ENCODE data around the gene ARHGAP27. TPM values are rescaled to one million over a fixed set of nuclear protein-coding genes. Genes with fewer than 3 reads are reported as not detected.
A peak's percentile ranks its signal among the peaks of the same experiment; 100 is the strongest.

Gene ARHGAP27
- total RNA-seq, 1 donor from 2014 or later: 26.8 TPM

- Mint-ChIP-seq H3K9me3 (no peaks in the 10 kb centered on the region), H3K27me3 (peaks cover 3% of the 10 kb centered on the region), H3K27ac (no peak overlapping the region), H3K4me1 (ENCODE audit: unreplicated experiment) (peaks cover 10% of the 10 kb centered on the region), H3K4me3 (no peak overlapping the region), H3K36me3 (no peaks in the 10 kb centered on the region)
- no peak for DNase-seq (ENCODE audit: extremely low spot score, unreplicated experiment)
- TF ChIP-seq, protein P1, sequence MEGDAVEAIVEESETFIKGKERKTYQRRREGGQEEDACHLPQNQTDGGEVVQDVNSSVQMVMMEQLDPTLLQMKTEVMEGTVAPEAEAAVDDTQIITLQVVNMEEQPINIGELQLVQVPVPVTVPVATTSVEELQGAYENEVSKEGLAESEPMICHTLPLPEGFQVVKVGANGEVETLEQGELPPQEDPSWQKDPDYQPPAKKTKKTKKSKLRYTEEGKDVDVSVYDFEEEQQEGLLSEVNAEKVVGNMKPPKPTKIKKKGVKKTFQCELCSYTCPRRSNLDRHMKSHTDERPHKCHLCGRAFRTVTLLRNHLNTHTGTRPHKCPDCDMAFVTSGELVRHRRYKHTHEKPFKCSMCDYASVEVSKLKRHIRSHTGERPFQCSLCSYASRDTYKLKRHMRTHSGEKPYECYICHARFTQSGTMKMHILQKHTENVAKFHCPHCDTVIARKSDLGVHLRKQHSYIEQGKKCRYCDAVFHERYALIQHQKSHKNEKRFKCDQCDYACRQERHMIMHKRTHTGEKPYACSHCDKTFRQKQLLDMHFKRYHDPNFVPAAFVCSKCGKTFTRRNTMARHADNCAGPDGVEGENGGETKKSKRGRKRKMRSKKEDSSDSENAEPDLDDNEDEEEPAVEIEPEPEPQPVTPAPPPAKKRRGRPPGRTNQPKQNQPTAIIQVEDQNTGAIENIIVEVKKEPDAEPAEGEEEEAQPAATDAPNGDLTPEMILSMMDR (conservative IDR thresholded peaks at IDR 0.05): no peak
Observed at GRCh38 chr17:45437465-45438283, 5.0 kb upstream of the ARHGAP27 start.

DNA sequence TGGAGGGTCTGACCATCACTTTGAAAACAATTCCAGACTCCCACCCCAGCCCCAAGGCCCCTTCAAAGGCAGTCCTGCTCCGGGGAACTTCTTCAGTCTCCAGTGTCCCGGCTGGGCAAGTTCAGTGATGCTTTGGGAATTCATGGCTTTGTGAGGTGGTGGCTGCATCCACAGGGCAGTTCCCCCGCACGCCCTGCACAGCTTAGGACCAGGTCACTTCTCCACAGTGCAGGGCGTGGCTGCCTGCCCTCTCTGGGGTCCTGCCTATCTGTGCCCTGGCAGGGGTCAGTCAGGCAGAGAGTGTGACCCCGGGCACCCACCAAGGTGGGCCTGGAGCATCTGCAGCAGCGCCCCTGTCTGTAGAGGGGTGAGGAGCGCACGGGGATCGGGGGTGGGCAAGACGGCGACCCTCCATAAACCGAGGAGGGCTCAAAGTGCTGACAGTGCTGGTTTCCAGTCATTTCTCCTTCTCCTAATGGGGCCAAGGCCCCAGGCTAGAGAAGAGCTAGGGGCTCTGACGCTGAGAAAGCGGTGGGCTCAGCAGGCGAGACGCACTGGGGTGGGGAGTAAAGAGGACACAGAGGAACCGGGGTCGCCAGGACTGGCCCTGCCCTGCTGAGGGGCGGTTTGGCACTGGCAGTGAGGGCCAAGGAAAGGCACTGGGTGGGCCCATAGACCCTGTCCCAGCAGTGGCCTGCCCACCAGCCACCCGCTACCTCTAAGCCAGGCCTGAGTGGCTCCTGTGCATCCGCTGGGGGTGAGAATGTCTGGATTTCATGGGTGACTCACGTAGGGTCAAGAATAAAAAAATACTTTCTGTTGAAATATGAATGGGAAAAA, 4.2 kb upstream of the ARHGAP27 start:
- no peak overlapping the region for H3K4me3 Mint-ChIP-seq
- peaks cover 3% of the 10 kb centered on the region for H3K27me3 Mint-ChIP-seq
- no peak overlapping the region for H3K27ac Mint-ChIP-seq
- no peak for DNase-seq (ENCODE audit: extremely low spot score, unreplicated experiment)
- no peaks in the 10 kb centered on the region for H3K36me3 Mint-ChIP-seq
- H3K9me3 Mint-ChIP-seq: no peaks in the 10 kb centered on the region
- peaks cover 10% of the 10 kb centered on the region for H3K4me1 Mint-ChIP-seq (ENCODE audit: unreplicated experiment)
- TF ChIP-seq, protein P1 (conservative IDR thresholded peaks at IDR 0.05): no peak

GRCh38 chr17:45436161-45436560, 3.5 kb upstream of the ARHGAP27 start:
- peaks cover 10% of the 10 kb centered on the region for H3K4me1 Mint-ChIP-seq (ENCODE audit: unreplicated experiment)
- H3K36me3 Mint-ChIP-seq: no peaks in the 10 kb centered on the region
- DNase-seq (ENCODE audit: extremely low spot score, unreplicated experiment): no peak
- H3K9me3 Mint-ChIP-seq: no peaks in the 10 kb centered on the region
- H3K27me3 Mint-ChIP-seq: peaks cover 5% of the 10 kb centered on the region
- H3K27ac Mint-ChIP-seq: no peak overlapping the region
- TF ChIP-seq, protein P1 (conservative IDR thresholded peaks at IDR 0.05): no peak
- H3K4me3 Mint-ChIP-seq: no peak overlapping the region

DNA sequence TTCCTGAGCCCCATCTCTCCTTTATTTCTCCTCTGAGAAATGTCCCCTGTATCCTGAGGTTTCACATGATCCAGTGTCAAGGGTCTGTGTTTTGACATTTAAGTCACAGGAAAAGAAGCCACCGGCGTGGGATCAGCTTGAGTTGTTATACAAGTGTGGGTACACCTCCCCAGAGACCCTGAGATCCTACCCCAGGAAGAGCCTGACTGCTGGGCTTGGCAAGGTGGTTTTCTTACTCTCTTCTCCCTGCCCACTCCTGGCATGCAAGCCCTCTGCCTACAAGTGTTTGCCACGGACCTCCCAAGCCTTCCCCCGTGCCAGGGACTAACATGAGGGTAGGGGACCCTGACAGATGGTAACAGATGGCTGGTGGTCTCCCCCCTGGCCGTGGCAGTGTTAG, 2.8 kb upstream of the ARHGAP27 start:
- DNase-seq (ENCODE audit: extremely low spot score, unreplicated experiment): no peak
- peak overlapping the region; percentile 65 for H3K27ac Mint-ChIP-seq
- TF ChIP-seq, protein P1 (conservative IDR thresholded peaks at IDR 0.05): no peak
- H3K36me3 Mint-ChIP-seq: no peaks in the 10 kb centered on the region
- peaks cover 12% of the 10 kb centered on the region for H3K27me3 Mint-ChIP-seq
- H3K9me3 Mint-ChIP-seq: no peaks in the 10 kb centered on the region
- peak overlapping the region; percentile 31 for H3K4me3 Mint-ChIP-seq
- H3K4me1 Mint-ChIP-seq (ENCODE audit: unreplicated experiment): peaks cover 14% of the 10 kb centered on the region

DNA sequence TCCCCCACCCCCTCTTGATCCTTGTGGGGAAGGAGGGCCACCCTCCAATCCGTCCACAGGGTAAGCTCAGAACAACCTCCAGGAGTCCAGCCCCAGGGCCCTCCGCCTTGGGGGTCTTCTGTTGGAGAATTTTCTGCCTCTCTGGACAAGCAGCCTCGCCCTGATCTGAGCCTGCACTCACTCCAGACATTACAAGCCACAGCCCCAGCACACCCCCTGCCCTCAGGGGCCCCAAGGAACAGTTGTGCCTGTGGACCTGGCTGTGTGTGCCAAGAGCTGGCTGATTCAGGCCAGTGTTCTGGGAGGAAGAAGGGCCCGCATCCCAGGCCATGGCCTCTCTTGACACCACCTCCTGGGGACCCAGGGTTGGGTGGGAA, 477 bp upstream of the ARHGAP27 start:
- peak overlapping the region; percentile 82 for H3K4me3 Mint-ChIP-seq

More for the DNA sequence above, 477 bp upstream of the ARHGAP27 start:
- no peaks in the 10 kb centered on the region for H3K9me3 Mint-ChIP-seq
- peak overlapping the region; percentile 90 for H3K27ac Mint-ChIP-seq
- peaks cover 8% of the 10 kb centered on the region for H3K4me1 Mint-ChIP-seq (ENCODE audit: unreplicated experiment)
- no peak for DNase-seq (ENCODE audit: extremely low spot score, unreplicated experiment)
- peaks cover 29% of the 10 kb centered on the region for H3K27me3 Mint-ChIP-seq
- H3K36me3 Mint-ChIP-seq: no peaks in the 10 kb centered on the region
- TF ChIP-seq, protein P1 (conservative IDR thresholded peaks at IDR 0.05): no peak

Measured in type B pancreatic cell (in vitro differentiated cells).